CD4-positive, alpha-beta T cell treated with Interleukin-1 beta for 1 hour (primary cell): ENCODE measurements around the gene WWOX.

Experiments
- DNase-seq, 2 donors: peaks; one replicate each; pipeline ENCODE4 v3.0.0-alpha.2; 2020 to 2022

Gene WWOX

DNA sequence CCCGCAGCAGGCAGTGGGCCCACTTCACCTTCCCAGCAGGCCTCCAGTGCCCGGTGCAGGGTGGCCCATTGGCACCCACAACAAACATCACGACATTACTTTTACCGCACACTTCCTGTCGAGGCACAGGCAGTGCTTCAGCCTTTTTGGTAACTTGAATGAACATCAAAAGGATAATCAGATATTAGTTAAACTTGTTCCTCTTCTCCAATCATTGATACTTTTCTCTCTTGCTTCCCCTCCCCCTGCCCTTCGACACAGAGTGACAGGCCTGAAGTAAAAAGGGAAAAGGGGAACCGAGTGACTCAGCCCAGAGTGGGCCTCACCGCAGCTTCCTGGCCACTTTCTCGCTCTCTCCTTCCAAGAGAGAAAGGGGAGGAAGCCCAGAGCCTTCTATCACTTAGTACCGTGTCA is 994.1 kb downstream of the WWOX start:
- peak; percentile 40 to 61 for DNase-seq

DNA sequence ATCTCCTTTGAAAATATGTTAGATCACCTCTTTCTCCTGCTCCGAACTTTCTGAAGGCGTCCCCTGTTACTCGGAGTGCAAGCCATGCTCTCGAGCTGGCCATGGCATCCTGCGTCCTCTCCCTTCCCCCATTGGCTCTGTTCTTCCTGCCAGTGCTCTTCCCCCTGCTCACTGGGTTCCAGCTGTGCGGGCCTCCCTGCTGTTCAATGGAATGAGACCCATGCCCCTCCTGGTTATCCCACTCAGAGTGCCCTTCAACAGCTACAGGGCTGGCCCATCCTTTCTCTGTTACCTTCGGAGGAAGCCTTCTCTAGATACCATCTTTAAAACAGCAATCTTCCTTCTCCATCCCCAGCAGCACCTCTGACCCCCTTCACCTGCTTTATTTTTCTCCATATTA is 996.8 kb downstream of the WWOX start:
- no peak for DNase-seq

GRCh38 chr16:79097166-79097565 is 997.7 kb downstream of the WWOX start:
- no peak for DNase-seq

- DNase-seq = no peak
Measured at GRCh38 chr16:79097771-79098170, 998.3 kb downstream of the WWOX start.

DNA sequence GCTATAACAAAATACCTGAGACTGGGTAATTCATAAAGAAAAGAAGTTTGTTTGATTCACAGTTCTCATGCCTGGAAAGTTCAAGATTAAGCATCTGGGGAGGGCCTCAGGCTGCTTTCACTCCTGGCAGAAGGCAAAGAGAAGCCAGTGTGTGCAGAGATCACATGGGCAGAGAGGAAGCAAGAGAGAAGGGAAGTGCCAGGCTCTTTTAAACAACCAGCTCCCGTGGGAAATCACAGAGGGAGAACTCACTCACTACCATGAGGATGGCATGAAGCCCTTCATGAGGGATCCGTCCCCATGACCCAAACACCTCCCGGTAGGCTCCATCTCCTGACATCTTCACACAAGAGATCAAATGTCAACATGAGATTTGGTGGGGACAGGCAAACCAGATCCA is 999.5 kb downstream of the WWOX start:
- DNase-seq = no peak

GRCh38 chr16:79099716-79100115 is 1000.3 kb downstream of the WWOX start:
- DNase-seq = no peak

DNA sequence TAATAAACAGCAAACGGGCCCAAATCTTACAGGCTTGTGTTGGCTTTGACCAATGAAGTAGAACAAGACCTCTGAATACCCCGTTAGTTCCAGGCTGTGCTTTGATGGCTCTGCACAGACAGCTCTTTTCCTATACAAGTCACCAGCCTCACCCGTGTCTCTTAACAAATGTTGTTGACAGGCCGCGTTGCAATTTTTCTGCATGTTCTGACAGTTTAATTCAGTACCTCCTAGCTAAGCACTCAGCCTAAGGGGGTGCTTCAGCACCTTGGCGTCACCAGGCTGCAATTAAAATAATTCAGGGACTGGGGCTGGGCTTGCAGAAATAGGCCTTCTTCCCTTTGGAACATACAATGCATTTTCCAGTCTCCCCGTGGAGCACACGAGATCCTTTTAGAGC is 1001.0 kb downstream of the WWOX start:
- DNase-seq = no peak

- DNase-seq = no peak
Measured at GRCh38 chr16:79101491-79101890, 1002.0 kb downstream of the WWOX start.

GRCh38 chr16:79104567-79104966 is 1005.1 kb downstream of the WWOX start:
- no peak for DNase-seq

GRCh38 chr16:79107301-79107700 is 1007.8 kb downstream of the WWOX start:
- no peak for DNase-seq

DNA sequence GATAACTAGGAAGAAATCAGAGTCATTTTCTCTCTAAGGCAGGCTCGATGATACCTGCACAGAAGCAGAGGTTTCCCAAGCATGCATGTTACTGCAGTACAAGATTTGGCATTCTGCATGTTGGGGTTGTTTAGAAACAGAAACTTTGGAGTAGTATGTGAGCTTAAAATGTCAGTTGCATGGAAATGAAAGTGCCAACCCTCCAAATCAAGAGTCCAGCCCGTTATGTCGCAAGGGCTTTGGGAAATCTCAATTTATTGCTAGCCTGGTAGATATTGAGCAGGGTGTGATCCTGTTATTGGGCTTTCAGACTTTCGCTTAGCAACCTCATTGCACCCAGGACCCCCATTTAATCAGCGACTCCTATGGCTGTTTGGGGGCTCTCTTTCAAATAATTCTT is 1010.3 kb downstream of the WWOX start:
- DNase-seq = no peak

- no peak for DNase-seq
Measured at GRCh38 chr16:79110242-79110641, 1010.8 kb downstream of the WWOX start.

GRCh38 chr16:79110953-79111352 is 1011.5 kb downstream of the WWOX start:
- no peak for DNase-seq

DNA sequence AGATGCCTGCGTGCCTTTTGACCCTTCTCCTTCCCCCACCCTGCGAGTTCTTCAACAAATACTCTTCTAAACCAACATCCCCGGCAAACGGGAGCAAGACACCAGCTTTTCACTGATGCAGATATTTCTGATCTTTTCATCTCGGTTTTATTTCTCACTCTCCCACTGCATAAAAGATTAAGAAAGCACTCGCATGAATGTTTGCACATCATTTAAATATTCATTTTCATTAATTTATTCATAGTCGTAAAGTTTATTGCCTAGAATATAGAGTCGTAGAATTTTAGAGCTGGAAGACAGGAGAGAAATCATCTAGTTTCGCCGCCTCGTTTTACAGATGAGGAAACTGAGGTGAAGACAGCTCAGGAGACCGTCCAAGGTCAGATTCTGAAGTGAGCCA is 1013.0 kb downstream of the WWOX start:
- DNase-seq = no peak

GRCh38 chr16:79113826-79114225 is 1014.4 kb downstream of the WWOX start:
- no peak for DNase-seq

DNA sequence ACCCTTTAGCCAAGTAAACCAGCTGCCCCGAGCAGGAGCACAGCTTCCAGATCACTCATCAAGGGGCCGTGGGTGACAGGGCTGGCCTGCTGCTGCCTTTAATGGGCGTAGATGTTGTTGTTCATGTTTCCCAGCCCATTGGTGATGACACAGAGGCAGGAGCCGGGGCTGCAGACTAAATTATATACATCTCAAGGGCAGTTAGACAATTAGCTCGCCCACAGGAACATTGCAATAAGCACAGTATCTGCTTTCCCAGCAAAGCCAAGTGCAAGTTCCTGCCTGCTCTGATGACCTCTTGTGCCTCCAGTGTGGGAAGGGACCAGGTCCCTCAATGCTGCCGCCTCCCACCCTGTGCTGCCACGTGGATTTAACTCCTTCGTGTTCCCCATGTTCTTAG is 1015.3 kb downstream of the WWOX start:
- DNase-seq = no peak

- no peak for DNase-seq
Measured at GRCh38 chr16:79121906-79122305, 1022.5 kb downstream of the WWOX start.

GRCh38 chr16:79122343-79122742 is 1022.9 kb downstream of the WWOX start:
- no peak for DNase-seq

DNA sequence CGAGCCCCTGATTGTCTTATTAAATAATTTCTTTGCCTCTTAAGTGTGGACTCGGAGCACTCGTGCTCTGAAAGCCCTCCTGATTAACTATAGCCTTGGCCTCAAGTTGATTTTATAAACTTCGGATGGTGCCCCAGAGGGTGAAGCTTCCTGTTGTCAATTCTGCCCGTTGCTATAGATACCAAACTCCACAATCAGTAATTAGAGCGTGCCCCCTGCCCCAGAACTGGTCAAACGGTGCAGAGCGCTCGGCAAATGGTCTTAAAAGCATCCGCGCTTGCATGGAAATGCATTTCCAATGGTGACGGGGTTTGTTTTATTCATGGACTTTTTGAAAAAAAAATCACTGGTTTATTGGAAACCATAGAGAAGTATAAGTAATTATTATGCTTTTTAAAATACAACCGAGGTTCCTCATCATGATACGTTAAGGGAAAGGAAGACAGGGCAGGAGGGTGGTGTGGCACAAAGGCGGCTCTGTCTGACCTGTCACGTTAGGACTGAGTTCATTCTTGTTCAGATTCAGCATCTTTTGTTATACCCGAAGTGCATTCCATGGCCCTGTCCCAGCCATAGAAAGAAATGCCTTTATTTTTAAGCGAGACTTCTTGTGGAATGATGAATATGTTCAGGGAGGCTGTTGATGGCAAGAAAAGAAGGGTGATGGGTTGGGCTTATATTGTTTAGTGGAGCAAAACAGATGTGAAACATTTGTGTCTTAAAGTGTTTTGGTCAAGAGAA is 1024.7 kb downstream of the WWOX start:
- DNase-seq = no peak

DNA sequence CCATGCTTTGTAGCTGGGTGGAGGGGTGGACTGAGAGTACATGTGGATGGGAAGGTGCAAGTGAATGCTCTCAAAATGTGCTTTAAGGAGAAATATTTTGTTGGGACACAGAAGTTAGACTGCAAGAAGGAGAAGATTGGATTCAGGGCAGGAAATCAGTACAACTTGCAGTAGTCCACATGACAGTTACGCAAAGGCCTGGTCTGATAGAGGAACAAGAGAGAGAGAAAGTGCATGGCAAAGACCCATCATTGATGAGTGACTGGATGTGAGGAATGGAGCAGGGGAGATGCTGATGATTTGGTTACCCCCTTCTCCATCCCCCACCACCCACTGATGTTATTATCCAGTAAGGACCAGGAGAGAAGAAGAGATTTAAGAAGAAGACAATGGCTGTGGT is 1028.3 kb downstream of the WWOX start:
- DNase-seq = no peak

DNA sequence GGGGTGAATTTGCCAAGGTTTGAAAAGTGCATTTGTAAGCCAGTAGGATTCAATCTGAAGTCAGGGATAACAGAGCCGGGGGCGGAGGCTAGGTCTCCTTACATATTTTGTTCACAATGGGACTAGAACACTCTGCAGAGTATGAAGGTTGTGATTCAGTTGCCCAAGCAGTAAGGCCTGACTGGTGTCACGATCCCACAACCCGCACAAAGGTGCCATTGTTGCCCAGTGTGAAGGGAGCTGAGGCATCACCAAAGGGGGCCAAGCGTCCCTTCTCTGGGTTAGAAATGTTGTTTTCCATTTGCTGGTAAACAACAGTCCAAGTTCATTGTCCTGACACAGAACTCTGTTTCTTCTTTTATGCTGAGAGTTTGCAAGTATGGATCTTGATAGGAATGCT is 1029.3 kb downstream of the WWOX start:
- DNase-seq = no peak

DNA sequence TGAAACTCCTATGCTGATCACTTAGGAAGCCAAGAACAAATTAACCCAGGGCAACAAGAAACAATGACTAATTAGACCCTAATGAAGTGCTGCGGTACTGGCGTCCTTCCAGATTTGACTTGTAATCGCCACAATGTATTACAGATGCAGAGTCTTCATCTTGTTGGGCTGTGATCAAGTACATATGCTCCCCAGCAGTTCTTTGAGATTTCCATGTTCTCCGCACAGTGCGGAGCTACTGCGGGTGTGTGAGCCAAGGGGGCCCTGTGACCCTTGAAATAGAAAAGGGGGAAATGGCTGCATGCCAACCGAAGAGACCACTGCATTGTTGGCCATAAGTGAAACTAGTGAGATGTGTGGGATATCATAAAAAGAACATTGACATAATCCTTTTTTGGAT is 1031.2 kb downstream of the WWOX start:
- DNase-seq = no peak

GRCh38 chr16:79131321-79132075 is 1032.0 kb downstream of the WWOX start:
- DNase-seq = no peak

GRCh38 chr16:79132701-79133100 is 1033.2 kb downstream of the WWOX start:
- DNase-seq = no peak

GRCh38 chr16:79134300-79134699 is 1034.8 kb downstream of the WWOX start:
- no peak for DNase-seq
